Hair follicular keratinocyte (primary cell): ENCODE measurements around the gene RBMX. TPM values are rescaled to one million over a fixed set of nuclear protein-coding genes. Genes with fewer than 3 reads are reported as not detected.

ENCODE experiments used
- total RNA-seq: library from RNA; depleted of rRNA; stranded (reverse); fragments of >200 nt; gene quantifications from 2 replicates; pipeline ENCODE4 v1.2.3, GENCODE V29; 2015

RBMX gene
- 203 and 232 TPM in 2 replicates for total RNA-seq

DNA sequence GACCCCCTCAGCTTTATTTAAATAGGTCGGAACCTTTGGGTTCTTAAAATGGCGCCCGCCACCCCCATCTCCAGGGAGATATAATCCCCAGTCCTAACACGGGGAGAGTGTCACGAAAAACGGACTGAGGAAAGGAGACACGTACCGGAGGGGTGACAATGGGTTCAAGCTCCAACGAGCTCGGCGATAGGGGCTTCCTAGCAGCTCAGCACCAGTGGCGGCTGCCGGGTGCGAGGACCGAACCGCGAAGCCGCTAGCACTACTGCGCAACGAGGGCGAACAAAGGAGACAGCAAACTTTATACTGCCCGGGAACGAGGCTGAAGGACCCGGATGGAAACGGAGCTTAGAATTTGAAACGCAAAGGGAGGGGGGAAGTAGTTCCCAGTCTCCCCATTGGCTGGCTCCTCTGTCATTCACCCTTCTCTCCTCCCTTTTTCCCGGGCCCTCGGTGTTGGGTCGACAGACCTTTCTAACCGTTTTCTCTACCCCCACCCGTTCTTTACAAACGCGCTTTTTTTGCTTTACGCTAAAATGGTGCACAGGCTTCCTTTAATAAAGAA lies at the start of gene RBMX:
Gene RBMX, minus strand, starts transcription at position 274 of the 562 bp plus-strand sequence. CDS start 1,298 bp downstream, outside the sequence.

Other genes starting within 250 kb of the RBMX start
- not detected in 2 replicates for gene CD40LG, start 232.6 kb downstream of the RBMX start, total RNA-seq
- 0.08 TPM in 2 replicates for gene ARHGEF6, start 99.8 kb downstream of the RBMX start, total RNA-seq
- not detected in 2 replicates for gene GPR101, start 153.3 kb upstream of the RBMX start, total RNA-seq